ENCODE measurements around the gene SMAD6.

DNA sequence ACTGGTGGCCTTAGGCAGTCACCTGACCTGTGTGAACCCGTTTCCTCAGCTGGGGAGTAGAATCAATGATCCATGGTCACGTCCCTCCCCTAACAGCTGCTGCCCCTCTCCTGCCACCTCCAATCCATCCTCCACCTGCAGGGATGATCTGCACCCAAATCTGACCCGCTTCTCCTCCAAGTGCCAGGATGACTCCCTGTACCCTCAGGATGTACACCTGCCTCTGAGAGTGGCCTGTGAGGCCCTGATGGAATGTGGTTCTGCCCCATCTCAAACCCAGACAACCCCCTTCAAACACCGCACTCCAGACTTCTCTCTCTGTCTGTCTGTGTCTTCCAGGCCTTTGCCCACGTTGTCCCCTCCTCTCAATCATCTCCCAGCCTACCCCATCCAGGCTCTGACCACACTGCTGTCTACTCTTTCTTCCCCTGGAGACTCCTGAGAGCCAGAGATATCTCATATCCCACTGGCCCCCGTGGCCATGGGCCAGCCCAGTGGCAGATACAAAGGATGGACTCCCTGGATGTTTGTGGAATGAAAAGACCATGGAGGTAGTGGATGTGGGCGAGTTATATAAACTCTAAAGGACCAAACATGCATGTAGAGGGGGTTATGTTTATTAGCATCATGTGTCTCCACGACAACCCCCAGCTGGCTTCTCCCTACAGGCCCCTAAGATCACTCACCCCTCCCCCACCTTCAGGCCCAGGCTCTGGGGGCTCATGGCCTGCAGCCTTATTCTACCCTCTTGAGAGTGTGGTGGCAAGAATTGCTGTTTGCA is 84.9 kb downstream of the SMAD6 start:
- TF ChIP-seq, protein P1, sequence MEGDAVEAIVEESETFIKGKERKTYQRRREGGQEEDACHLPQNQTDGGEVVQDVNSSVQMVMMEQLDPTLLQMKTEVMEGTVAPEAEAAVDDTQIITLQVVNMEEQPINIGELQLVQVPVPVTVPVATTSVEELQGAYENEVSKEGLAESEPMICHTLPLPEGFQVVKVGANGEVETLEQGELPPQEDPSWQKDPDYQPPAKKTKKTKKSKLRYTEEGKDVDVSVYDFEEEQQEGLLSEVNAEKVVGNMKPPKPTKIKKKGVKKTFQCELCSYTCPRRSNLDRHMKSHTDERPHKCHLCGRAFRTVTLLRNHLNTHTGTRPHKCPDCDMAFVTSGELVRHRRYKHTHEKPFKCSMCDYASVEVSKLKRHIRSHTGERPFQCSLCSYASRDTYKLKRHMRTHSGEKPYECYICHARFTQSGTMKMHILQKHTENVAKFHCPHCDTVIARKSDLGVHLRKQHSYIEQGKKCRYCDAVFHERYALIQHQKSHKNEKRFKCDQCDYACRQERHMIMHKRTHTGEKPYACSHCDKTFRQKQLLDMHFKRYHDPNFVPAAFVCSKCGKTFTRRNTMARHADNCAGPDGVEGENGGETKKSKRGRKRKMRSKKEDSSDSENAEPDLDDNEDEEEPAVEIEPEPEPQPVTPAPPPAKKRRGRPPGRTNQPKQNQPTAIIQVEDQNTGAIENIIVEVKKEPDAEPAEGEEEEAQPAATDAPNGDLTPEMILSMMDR (IDR thresholded peaks at IDR 0.05; ENCODE audit: poor library complexity, severe bottlenecking) = no peak
- no peak for TF ChIP-seq EZH2 (IDR thresholded peaks at IDR 0.05; ENCODE audit: borderline replicate concordance, insufficient read depth, low read length, poor library complexity, severe bottlenecking)

All from neural cell (in vitro differentiated cells).